Naive B cell (primary cell): ENCODE data around the gene ZDHHC17. TPM values are rescaled to one million over a fixed set of nuclear protein-coding genes. Genes with fewer than 3 reads are reported as not detected.
"Not testable (repeated sequence)": the region's sequence is repeated elsewhere in the genome, so short reads cannot be mapped to it uniquely, and the experiment has no call there.

Experiments
- ATAC-seq, 2 donors: fragments of 150-1000 bp; cut with Tn5 transposase; 2 replicates each; pipeline ENCODE4 v1.10.0; 2021; ENCODE audit warnings: low read depth in 2 of 2, mild to moderate bottlenecking in 2 of 2, moderate library complexity in 2 of 2
- DNase-seq: peaks from one replicate; pipeline ENCODE4 v3.0.0; 2022
- H3K27ac Mint-ChIP-seq, 6 donors: one replicate each; pipeline ENCODE4 v1.8.0; 2020 to 2022; ENCODE audit warnings: mild to moderate bottlenecking in 6 of 6, mixed read lengths in 6 of 6, moderate library complexity in 5 of 6, inconsistent platforms in 2 of 6
- H3K27me3 Mint-ChIP-seq, 3 donors: one replicate each; pipeline ENCODE4 v1.8.0; 2021 to 2022; ENCODE audit warnings: mixed read lengths in 3 of 3, mild to moderate bottlenecking in 1 of 3
- H3K36me3 Mint-ChIP-seq, 2 donors: one replicate each; pipeline ENCODE4 v1.8.0; 2020 to 2022; ENCODE audit warnings: mixed read lengths in 2 of 2, inconsistent platforms in 1 of 2, mild to moderate bottlenecking in 1 of 2
- H3K4me1 Mint-ChIP-seq, 3 donors: one replicate each; pipeline ENCODE4 v1.8.0; 2020 to 2022; ENCODE audit warnings: mixed read lengths in 3 of 3, inconsistent platforms in 1 of 3, mild to moderate bottlenecking in 1 of 3, moderate library complexity in 1 of 3
- H3K4me3 Mint-ChIP-seq, 8 donors: one replicate each; pipeline ENCODE4 v1.8.0; 2020 to 2022; ENCODE audit warnings: mild to moderate bottlenecking in 8 of 8, mixed read lengths in 8 of 8, moderate library complexity in 8 of 8, inconsistent platforms in 2 of 8
- H3K9me3 Mint-ChIP-seq, 7 donors: one replicate each; pipeline ENCODE4 v1.8.0; 2020 to 2022; ENCODE audit warnings: mixed read lengths in 7 of 7, mild to moderate bottlenecking in 5 of 7, inconsistent platforms in 2 of 7, moderate library complexity in 1 of 7
- polyA plus RNA-seq, 6 donors: library from polyadenylated mRNA; unstranded; fragments of 300-500 nt; fragmentation: Illumina TruSeq; gene quantifications; one replicate each; pipeline ENCODE4 v1.2.3, GENCODE V29; 2021; ENCODE audit warnings: low read depth in 6 of 6

The ZDHHC17 gene
- polyA plus RNA-seq, 6 donors from 2014 or later: 12.2 to 25.8 (median 16.0) TPM

GRCh38 chr12:76740501-76740900, 23.4 kb upstream of the ZDHHC17 start:
- ATAC-seq: no peak
- peaks cover 15% of the 10 kb centered on the region in 2 donors for H3K36me3 Mint-ChIP-seq
- no peak for DNase-seq
- no peaks in the 10 kb centered on the region for H3K4me1 Mint-ChIP-seq
- H3K27me3 Mint-ChIP-seq: peaks cover 21 to 29% (median 27%) of the 10 kb centered on the region in 3 donors
- H3K27ac Mint-ChIP-seq: no peak overlapping the region
- H3K4me3 Mint-ChIP-seq: no peak overlapping the region
- H3K9me3 Mint-ChIP-seq: peaks cover 9 to 24% (median 18%) of the 10 kb centered on the region in 7 donors

DNA sequence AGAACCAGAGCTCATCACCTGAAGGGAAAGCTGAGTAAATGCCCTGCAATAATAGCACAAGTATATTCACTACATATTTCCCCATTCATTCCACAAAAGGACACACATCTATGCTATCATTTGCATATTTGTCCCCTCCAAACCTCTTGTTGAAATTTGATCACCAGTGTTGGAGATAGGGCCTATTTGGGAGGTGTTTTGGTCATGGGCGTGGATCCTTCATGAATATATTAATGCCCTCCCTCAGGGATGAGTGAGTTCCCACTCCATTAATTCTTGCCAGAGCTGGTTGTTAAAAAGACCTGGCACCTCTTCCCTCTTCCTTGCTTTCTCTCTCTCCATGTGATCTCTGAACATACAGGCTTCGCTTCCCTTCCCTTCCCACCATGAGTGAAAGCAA, 18.6 kb upstream of the ZDHHC17 start:
- no peak overlapping the region for H3K27ac Mint-ChIP-seq
- peaks cover 10 to 25% (median 20%) of the 10 kb centered on the region in 3 donors for H3K27me3 Mint-ChIP-seq
- no peaks in the 10 kb centered on the region for H3K36me3 Mint-ChIP-seq
- no peaks in the 10 kb centered on the region for H3K4me1 Mint-ChIP-seq
- ATAC-seq (no peak), DNase-seq (no peak)
- H3K9me3 Mint-ChIP-seq: no peaks in the 10 kb centered on the region
- H3K4me3 Mint-ChIP-seq: no peak overlapping the region

- no peak overlapping the region for H3K27ac Mint-ChIP-seq
- DNase-seq (no peak), ATAC-seq (no peak)
- no peaks in the 10 kb centered on the region for H3K4me1 Mint-ChIP-seq
- H3K4me3 Mint-ChIP-seq: no peak overlapping the region
- H3K36me3 Mint-ChIP-seq: no peaks in the 10 kb centered on the region
- H3K27me3 Mint-ChIP-seq: peaks cover 10 to 30% (median 16%) of the 10 kb centered on the region in 3 donors
- H3K9me3 Mint-ChIP-seq: no peaks in the 10 kb centered on the region
These were observed 17.4 kb upstream of the ZDHHC17 start for GRCh38 chr12:76746516-76746915.

GRCh38 chr12:76747245-76747644, 16.7 kb upstream of the ZDHHC17 start:
- ATAC-seq (no peak), DNase-seq (no peak)
- Mint-ChIP-seq H3K9me3 (no peaks in the 10 kb centered on the region), H3K4me3 (no peak overlapping the region), H3K27me3 (peaks cover 10 to 30% (median 11%) of the 10 kb centered on the region in 3 donors), H3K36me3 (no peaks in the 10 kb centered on the region), H3K27ac (no peak overlapping the region), H3K4me1 (no peaks in the 10 kb centered on the region)

- no peaks in the 10 kb centered on the region for H3K4me1 Mint-ChIP-seq
- H3K27me3 Mint-ChIP-seq: peaks cover 0 to 13% (median 3%) of the 10 kb centered on the region in 3 donors
These were observed 8.0 kb upstream of the ZDHHC17 start for GRCh38 chr12:76755829-76756379.

DNA sequence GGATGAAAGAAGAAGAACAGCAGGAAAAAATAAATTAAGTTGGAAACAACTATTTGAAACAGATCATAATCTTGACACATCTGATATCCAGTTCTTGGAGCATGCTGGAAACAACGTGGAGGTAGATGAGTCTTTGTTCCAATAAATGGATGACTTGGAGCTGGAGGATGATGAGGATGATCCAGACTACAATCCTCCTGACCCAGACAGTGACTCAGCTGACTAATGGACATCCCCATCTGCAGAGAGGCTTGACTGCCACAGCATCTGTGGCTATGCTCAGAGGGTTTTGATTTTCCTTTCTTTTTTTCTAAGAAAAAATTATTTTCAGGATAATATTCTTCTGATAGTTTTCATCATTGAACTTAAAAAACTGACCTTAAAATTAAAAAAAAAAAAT, 6.2 kb upstream of the ZDHHC17 start:
- no peaks in the 10 kb centered on the region for H3K9me3 Mint-ChIP-seq

More at GRCh38 chr12:76755829-76756379, 8.0 kb upstream of the ZDHHC17 start:
- H3K9me3 Mint-ChIP-seq: no peaks in the 10 kb centered on the region
- H3K4me3 Mint-ChIP-seq: no peak overlapping the region
- no peak overlapping the region for H3K27ac Mint-ChIP-seq
- ATAC-seq (no peak), DNase-seq (no peak)
- no peaks in the 10 kb centered on the region for H3K36me3 Mint-ChIP-seq

DNA sequence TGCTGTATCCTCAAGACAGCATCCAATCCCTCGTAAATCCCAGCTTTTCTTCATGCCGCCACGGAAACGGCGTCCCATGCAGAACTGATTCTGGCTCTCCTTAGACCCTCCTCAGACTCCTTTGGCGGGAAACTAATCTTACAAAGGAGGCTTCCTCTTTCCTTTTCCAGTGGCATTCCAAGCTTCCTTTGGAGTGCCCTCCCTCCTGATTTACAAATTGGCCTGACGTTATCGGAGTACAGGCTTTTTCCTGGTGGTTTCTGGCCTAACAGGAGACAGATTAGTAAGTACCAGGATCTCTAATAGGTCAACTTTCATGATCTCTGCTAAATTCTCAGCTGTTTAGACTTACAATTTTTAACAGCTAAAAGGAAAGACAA, 1.3 kb upstream of the ZDHHC17 start:
- H3K27ac Mint-ChIP-seq: peak overlapping the region in 2 of 6 donors; percentile 27 to 96
- DNase-seq: no peak
- no peak for ATAC-seq
- H3K9me3 Mint-ChIP-seq: no peaks in the 10 kb centered on the region
- H3K4me3 Mint-ChIP-seq: peak overlapping the region in 7 of 8 donors; percentile 94 to 98 (median 98)
- H3K4me1 Mint-ChIP-seq: peaks cover 24 to 41% (median 33%) of the 10 kb centered on the region in 3 donors
- H3K27me3 Mint-ChIP-seq: peaks cover 0 to 5% (median 0%) of the 10 kb centered on the region in 3 donors
- no peaks in the 10 kb centered on the region for H3K36me3 Mint-ChIP-seq

More for the DNA sequence above, 6.2 kb upstream of the ZDHHC17 start:
- H3K4me3 Mint-ChIP-seq: peak overlapping the region in 1 of 8 donors; percentile 38
- DNase-seq: no peak
- no peaks in the 10 kb centered on the region for H3K36me3 Mint-ChIP-seq
- ATAC-seq: no peak
- H3K27ac Mint-ChIP-seq: no peak overlapping the region
- peaks cover 0 to 13% (median 0%) of the 10 kb centered on the region in 3 donors for H3K27me3 Mint-ChIP-seq
- peaks cover 1 to 4% (median 4%) of the 10 kb centered on the region in 3 donors for H3K4me1 Mint-ChIP-seq

- Mint-ChIP-seq H3K9me3 (no peaks in the 10 kb centered on the region), H3K4me3 (peak overlapping the region; percentile 94 to 99 (median 98)), H3K4me1 (peaks cover 25 to 50% (median 44%) of the 10 kb centered on the region in 3 donors), H3K27me3 (no peaks in the 10 kb centered on the region), H3K27ac (peak overlapping the region; percentile 96 to 99 (median 98)), H3K36me3 (no peaks in the 10 kb centered on the region)
- ATAC-seq: no peak
- DNase-seq: no peak
These were observed 941 bp downstream of the ZDHHC17 start for GRCh38 chr12:76764856-76765255.

- DNase-seq (no peak), ATAC-seq (no peak)
- Mint-ChIP-seq H3K4me1 (peaks cover 30 to 57% (median 51%) of the 10 kb centered on the region in 3 donors), H3K27ac (peak overlapping the region; percentile 96 to 99 (median 98)), H3K4me3 (peak overlapping the region; percentile 55 to 99 (median 98)), H3K9me3 (no peaks in the 10 kb centered on the region), H3K27me3 (no peaks in the 10 kb centered on the region), H3K36me3 (no peaks in the 10 kb centered on the region)
These were observed 1.7 kb downstream of the ZDHHC17 start for GRCh38 chr12:76765598-76765997.

- DNase-seq: no peak
- H3K4me3 Mint-ChIP-seq: peak overlapping the region in 5 of 8 donors; percentile 16 to 98 (median 96)
- H3K36me3 Mint-ChIP-seq: no peaks in the 10 kb centered on the region
- peaks cover 30 to 57% (median 51%) of the 10 kb centered on the region in 3 donors for H3K4me1 Mint-ChIP-seq
- peak overlapping the region in 2 of 6 donors; percentile 18 to 98 for H3K27ac Mint-ChIP-seq
- no peaks in the 10 kb centered on the region for H3K9me3 Mint-ChIP-seq
- H3K27me3 Mint-ChIP-seq: no peaks in the 10 kb centered on the region
- no peak for ATAC-seq
These were observed 2.2 kb downstream of the ZDHHC17 start for GRCh38 chr12:76766161-76766560.

GRCh38 chr12:76768576-76768975, 4.7 kb downstream of the ZDHHC17 start:
- H3K36me3 Mint-ChIP-seq: no peaks in the 10 kb centered on the region
- peaks cover 31 to 61% (median 56%) of the 10 kb centered on the region in 3 donors for H3K4me1 Mint-ChIP-seq

GRCh38 chr12:76777765-76778216, 13.9 kb downstream of the ZDHHC17 start:
- no peaks in the 10 kb centered on the region for H3K27me3 Mint-ChIP-seq
- H3K27ac Mint-ChIP-seq: peak overlapping the region; percentile 87 to 96 (median 92)
- peak; percentile 82 for DNase-seq
- H3K4me1 Mint-ChIP-seq: peaks cover 48 to 66% (median 55%) of the 10 kb centered on the region in 3 donors
- H3K36me3 Mint-ChIP-seq: peaks cover 7 to 8% of the 10 kb centered on the region in 2 donors
- peak; percentile 98 to 99 for ATAC-seq
- peak overlapping the region; percentile 2 to 67 (median 28) for H3K4me3 Mint-ChIP-seq
- H3K9me3 Mint-ChIP-seq: peaks cover 0 to 6% (median 5%) of the 10 kb centered on the region in 7 donors

More at GRCh38 chr12:76768576-76768975, 4.7 kb downstream of the ZDHHC17 start:
- Mint-ChIP-seq H3K27me3 (no peaks in the 10 kb centered on the region), H3K9me3 (no peaks in the 10 kb centered on the region), H3K27ac (peak overlapping the region in 2 of 6 donors; percentile 18 to 74), H3K4me3 (no peak overlapping the region)
- no peak for DNase-seq
- ATAC-seq: no peak

DNA sequence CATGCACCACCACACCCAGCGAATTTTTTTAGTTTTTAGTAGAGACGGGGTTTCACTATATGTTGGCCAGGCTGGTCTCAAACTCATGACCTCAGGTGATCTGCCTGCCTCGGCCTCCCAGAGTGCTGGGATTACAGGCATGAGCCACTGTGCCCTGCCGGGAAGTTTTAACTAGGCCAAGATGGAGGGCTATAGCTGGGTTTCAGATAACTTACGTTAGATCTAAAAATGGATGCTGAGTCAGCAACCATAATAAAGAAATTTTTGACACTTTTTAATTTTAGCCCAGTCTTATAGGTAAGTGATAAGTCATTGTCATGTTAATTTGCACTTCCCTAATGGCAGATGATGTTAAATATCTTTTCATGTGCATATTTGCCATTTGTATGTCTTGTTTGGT, 14.4 kb downstream of the ZDHHC17 start:
- H3K9me3 Mint-ChIP-seq: peaks cover 0 to 12% (median 5%) of the 10 kb centered on the region in 7 donors
- no peaks in the 10 kb centered on the region for H3K27me3 Mint-ChIP-seq
- H3K27ac Mint-ChIP-seq: peak overlapping the region; percentile 84 to 94 (median 90)
- ATAC-seq (no peak), DNase-seq (no peak)
- H3K4me3 Mint-ChIP-seq: no peak overlapping the region
- peaks cover 13 to 14% of the 10 kb centered on the region in 2 donors for H3K36me3 Mint-ChIP-seq
- peaks cover 43 to 66% (median 54%) of the 10 kb centered on the region in 3 donors for H3K4me1 Mint-ChIP-seq

DNA sequence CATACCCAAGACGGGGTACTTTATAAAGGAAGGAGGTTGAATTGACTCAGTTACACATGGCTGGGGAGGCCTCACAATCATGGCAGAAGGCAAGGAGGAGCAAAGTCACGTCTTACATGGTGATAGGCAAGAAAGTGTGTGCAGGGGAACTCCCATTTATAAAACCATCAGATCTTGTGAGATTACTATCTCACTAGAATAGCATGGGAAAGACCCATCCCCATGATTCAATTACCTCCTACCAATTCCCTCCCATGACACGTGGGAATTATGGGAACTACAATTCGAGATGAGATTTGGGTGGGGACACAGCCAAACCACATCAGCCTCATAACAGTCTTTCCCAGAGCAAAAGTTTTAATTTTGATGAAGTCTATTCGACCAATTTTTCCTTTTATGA, 15.4 kb downstream of the ZDHHC17 start:
- Mint-ChIP-seq H3K4me1 (peaks cover 42 to 70% (median 56%) of the 10 kb centered on the region in 3 donors), H3K4me3 (peak overlapping the region in 1 of 8 donors; percentile 17), H3K9me3 (peaks cover 0 to 18% (median 5%) of the 10 kb centered on the region in 7 donors), H3K36me3 (peaks cover 20 to 23% of the 10 kb centered on the region in 2 donors), H3K27ac (peak overlapping the region; percentile 10 to 90 (median 84))
- DNase-seq, ATAC-seq, H3K27me3 Mint-ChIP-seq: not testable (repeated sequence)
